PFSK-1 (cell line): ENCODE results near the gene CADM2.

Experiments
- SIN3A ChIP-seq: IDR thresholded peaks from 2 replicates; pipeline ENCODE4 v1.6.1; 2012; ENCODE audit warnings: mild to moderate bottlenecking, low read length, moderate library complexity, borderline replicate concordance; ENCODE audit not compliant: insufficient read depth
- TAF1 ChIP-seq: IDR thresholded peaks from 2 replicates; pipeline ENCODE4 v1.6.1; 2012; ENCODE audit warnings: low read length, control low read depth, borderline replicate concordance; ENCODE audit not compliant: insufficient read depth
- TF ChIP-seq, protein P1 (sequence below), 2 experiments: IDR thresholded peaks; 2 replicates each; pipeline versions ENCODE4 v1.6.1 to v1.8.0; 2011 to 2012; ENCODE audit warnings: low read depth in 2 of 2, low read length in 2 of 2, control low read depth in 1 of 2, inconsistent platforms in 1 of 2, mild to moderate bottlenecking in 1 of 2, moderate library complexity in 1 of 2; ENCODE audit not compliant: insufficient read depth in 1 of 2

DNA sequence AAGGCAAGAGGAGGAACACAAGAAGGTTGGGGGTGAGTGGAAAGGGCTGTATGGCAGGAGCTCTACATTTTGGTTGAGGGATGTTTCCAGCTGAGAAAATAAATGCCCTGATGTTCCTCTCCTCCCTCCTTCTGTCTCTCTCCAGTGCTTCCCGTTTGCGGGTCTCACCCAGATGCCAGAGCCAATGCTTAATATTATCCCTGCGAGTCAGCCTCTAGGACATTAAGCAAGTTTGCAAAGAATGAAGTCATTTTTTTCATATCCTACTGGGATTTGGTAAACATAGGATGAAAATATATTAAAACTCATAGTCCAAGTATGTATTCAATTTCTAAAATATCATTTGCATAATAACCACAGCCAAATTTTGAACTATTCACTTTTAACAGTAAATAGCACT is 295.9 kb downstream of the CADM2 start:
- TF ChIP-seq, protein P1, sequence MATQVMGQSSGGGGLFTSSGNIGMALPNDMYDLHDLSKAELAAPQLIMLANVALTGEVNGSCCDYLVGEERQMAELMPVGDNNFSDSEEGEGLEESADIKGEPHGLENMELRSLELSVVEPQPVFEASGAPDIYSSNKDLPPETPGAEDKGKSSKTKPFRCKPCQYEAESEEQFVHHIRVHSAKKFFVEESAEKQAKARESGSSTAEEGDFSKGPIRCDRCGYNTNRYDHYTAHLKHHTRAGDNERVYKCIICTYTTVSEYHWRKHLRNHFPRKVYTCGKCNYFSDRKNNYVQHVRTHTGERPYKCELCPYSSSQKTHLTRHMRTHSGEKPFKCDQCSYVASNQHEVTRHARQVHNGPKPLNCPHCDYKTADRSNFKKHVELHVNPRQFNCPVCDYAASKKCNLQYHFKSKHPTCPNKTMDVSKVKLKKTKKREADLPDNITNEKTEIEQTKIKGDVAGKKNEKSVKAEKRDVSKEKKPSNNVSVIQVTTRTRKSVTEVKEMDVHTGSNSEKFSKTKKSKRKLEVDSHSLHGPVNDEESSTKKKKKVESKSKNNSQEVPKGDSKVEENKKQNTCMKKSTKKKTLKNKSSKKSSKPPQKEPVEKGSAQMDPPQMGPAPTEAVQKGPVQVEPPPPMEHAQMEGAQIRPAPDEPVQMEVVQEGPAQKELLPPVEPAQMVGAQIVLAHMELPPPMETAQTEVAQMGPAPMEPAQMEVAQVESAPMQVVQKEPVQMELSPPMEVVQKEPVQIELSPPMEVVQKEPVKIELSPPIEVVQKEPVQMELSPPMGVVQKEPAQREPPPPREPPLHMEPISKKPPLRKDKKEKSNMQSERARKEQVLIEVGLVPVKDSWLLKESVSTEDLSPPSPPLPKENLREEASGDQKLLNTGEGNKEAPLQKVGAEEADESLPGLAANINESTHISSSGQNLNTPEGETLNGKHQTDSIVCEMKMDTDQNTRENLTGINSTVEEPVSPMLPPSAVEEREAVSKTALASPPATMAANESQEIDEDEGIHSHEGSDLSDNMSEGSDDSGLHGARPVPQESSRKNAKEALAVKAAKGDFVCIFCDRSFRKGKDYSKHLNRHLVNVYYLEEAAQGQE (IDR thresholded peaks at IDR 0.05; ENCODE audit: insufficient read depth in 1 of 2, low read depth in 2 of 2, low read length in 2 of 2), result no peak
- TF ChIP-seq SIN3A, result no peak
- no peak for TF ChIP-seq TAF1
